Mesenchymal stem cell (in vitro differentiated cells and primary cell): ENCODE results near the gene KIAA1614.

ENCODE experiments used
- DNase-seq: peaks from one replicate; pipeline ENCODE4 v3.0.0-alpha.2; 2013
- H2AFZ ChIP-seq: one replicate; pipeline ENCODE4 v1.6.1; 2013; ENCODE audit warnings: low read depth, mild to moderate bottlenecking, control low read depth, inconsistent platforms, low read length, moderate library complexity
- H2AK5ac ChIP-seq: 2 replicates; pipeline ENCODE4 v1.6.1; 2013; ENCODE audit warnings: low read length, moderate library complexity, mild to moderate bottlenecking, inconsistent platforms; ENCODE audit not compliant: severe bottlenecking
- H2BK120ac ChIP-seq: one replicate; pipeline ENCODE4 v1.6.1; 2013; ENCODE audit warnings: low read depth, mild to moderate bottlenecking, inconsistent platforms, low read length, moderate library complexity
- H2BK12ac ChIP-seq, 2 experiments: one replicate each; pipeline ENCODE4 v1.6.1; 2013; ENCODE audit warnings: inconsistent platforms in 2 of 2, low read length in 2 of 2, mild to moderate bottlenecking in 2 of 2, moderate library complexity in 2 of 2, control low read depth in 1 of 2
- H2BK15ac ChIP-seq: one replicate; pipeline ENCODE4 v1.6.1; 2013; ENCODE audit warnings: mild to moderate bottlenecking, low read depth, inconsistent platforms; ENCODE audit not compliant: poor library complexity, severe bottlenecking
- H2BK5ac ChIP-seq: 2 replicates; pipeline ENCODE4 v1.6.1; 2013; ENCODE audit warnings: low read depth, mild to moderate bottlenecking, low read length, control low read depth, inconsistent platforms; ENCODE audit not compliant: poor library complexity, severe bottlenecking
- H3K14ac ChIP-seq, 2 experiments: one replicate each; pipeline ENCODE4 v1.6.1; 2013; ENCODE audit warnings: inconsistent platforms in 2 of 2, low read length in 2 of 2, control low read depth in 1 of 2, mild to moderate bottlenecking in 1 of 2, moderate library complexity in 1 of 2
- H3K18ac ChIP-seq, 2 experiments: one replicate each; pipeline ENCODE4 v1.6.1; 2013; ENCODE audit warnings: inconsistent platforms in 2 of 2, low read length in 2 of 2, control low read depth in 1 of 2, low read depth in 1 of 2, mild to moderate bottlenecking in 1 of 2
- H3K23ac ChIP-seq, 2 experiments: one replicate each; pipeline ENCODE4 v1.6.1; 2013; ENCODE audit warnings: inconsistent platforms in 2 of 2, low read length in 2 of 2, mild to moderate bottlenecking in 2 of 2, moderate library complexity in 2 of 2, control low read depth in 1 of 2
- H3K27ac ChIP-seq: 2 replicates; pipeline ENCODE4 v1.5.1; 2013; ENCODE audit warnings: mild to moderate bottlenecking, moderate library complexity, low read length, control low read depth, inconsistent platforms; ENCODE audit not compliant: poor library complexity, severe bottlenecking
- H3K27me3 ChIP-seq, 2 experiments: 2 replicates each; pipeline versions ENCODE4 v1.6.1 to v1.7.0; 2013; ENCODE audit warnings: low read length in 2 of 2, mild to moderate bottlenecking in 2 of 2, moderate library complexity in 2 of 2, control low read depth in 1 of 2, inconsistent platforms in 1 of 2; ENCODE audit not compliant: control insufficient read depth in 1 of 2, insufficient read depth in 1 of 2
- H3K36me3 ChIP-seq, 2 experiments: 2 replicates each; pipeline versions ENCODE4 v1.6.1 to v1.7.0; 2013; ENCODE audit warnings: low read length in 2 of 2, control low read depth in 1 of 2, inconsistent platforms in 1 of 2, low read depth in 1 of 2, mild to moderate bottlenecking in 1 of 2; ENCODE audit not compliant: insufficient read depth in 2 of 2, control insufficient read depth in 1 of 2
- H3K4ac ChIP-seq, 2 experiments: one replicate each; pipeline ENCODE4 v1.6.1; 2013; ENCODE audit warnings: inconsistent platforms in 2 of 2, low read length in 2 of 2, mild to moderate bottlenecking in 2 of 2, moderate library complexity in 2 of 2, control low read depth in 1 of 2, low read depth in 1 of 2
- H3K4me1 ChIP-seq: 2 replicates; pipeline ENCODE4 v1.6.1; 2013; ENCODE audit warnings: low read depth, low read length, control low read depth; ENCODE audit not compliant: control insufficient read depth, insufficient read depth
- H3K4me2 ChIP-seq: 2 replicates; pipeline ENCODE4 v1.6.1; 2013; ENCODE audit warnings: low read length, mild to moderate bottlenecking, inconsistent platforms; ENCODE audit not compliant: poor library complexity, severe bottlenecking
- H3K4me3 ChIP-seq, 2 experiments: 2 replicates each; pipeline versions ENCODE4 v1.5.1 to v1.7.0; 2013; ENCODE audit warnings: low read length in 2 of 2, mild to moderate bottlenecking in 2 of 2, control low read depth in 1 of 2, low read depth in 1 of 2; ENCODE audit not compliant: insufficient read depth in 1 of 2
- H3K79me1 ChIP-seq: replicated peaks from 2 replicates; pipeline ENCODE4 v1.6.1; 2013; ENCODE audit warnings: mild to moderate bottlenecking, control low read depth, low read length, inconsistent platforms; ENCODE audit not compliant: poor library complexity, severe bottlenecking
- H3K9ac ChIP-seq: 2 replicates; pipeline ENCODE4 v1.7.0; 2013; ENCODE audit warnings: mild to moderate bottlenecking, low read length, moderate library complexity
- H3K9me3 ChIP-seq: 2 replicates; pipeline ENCODE4 v1.7.0; 2013; ENCODE audit warnings: mild to moderate bottlenecking, low read length; ENCODE audit not compliant: control insufficient read depth
- H4K8ac ChIP-seq: one replicate; pipeline ENCODE4 v1.6.1; 2013; ENCODE audit warnings: inconsistent platforms, mild to moderate bottlenecking, low read length, moderate library complexity
- H4K91ac ChIP-seq: one replicate; pipeline ENCODE4 v1.6.1; 2013; ENCODE audit warnings: mild to moderate bottlenecking, low read length, inconsistent platforms
- WGBS: methylation state at CpG from one replicate; pipeline ENCODE4 v1.1.7; 2013; ENCODE audit warnings: mixed read lengths; 5-methylcytosine and 5-hydroxymethylcytosine counted together

The KIAA1614 gene

DNA sequence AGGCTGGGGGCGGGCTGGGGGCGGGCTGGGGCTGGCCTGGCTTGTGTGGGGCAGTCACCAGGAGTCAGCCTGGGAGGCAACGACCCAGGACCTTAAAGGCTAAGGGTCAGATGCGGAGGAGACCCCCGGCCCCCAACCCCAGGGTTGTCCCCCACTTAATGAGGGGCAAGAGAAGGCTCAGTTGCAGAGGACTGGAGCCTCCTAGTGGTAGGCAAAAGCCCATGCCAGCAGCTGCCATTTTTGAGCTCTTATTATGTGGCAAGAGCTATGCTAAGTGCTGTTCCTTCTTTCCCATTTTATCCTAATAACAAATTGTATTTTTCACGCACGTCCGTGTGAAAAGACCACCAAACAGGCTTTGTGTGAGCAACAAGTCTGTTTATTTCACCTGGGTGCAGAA, 8.0 kb downstream of the KIAA1614 start:
- no peak overlapping the region for H4K91ac ChIP-seq
- H2AK5ac ChIP-seq: no peak overlapping the region
- H3K79me1 ChIP-seq: peaks cover 4% of the 10 kb centered on the region
- H3K9ac ChIP-seq: no peak overlapping the region
- H3K4me3 ChIP-seq: no peak overlapping the region
- H3K9me3 ChIP-seq: no peaks in the 10 kb centered on the region
- no peak overlapping the region for H3K4ac ChIP-seq
- H3K36me3 ChIP-seq: peaks cover 24 to 39% of the 10 kb centered on the region in 2 experiments
- no peak overlapping the region for H3K23ac ChIP-seq
- no peak overlapping the region for H3K4me2 ChIP-seq
- no peak overlapping the region for H2AFZ ChIP-seq
- H2BK15ac ChIP-seq: no peak overlapping the region
- WGBS: 94% methylated on average over 8 of the region's 8 CpGs
- no peak overlapping the region for H2BK120ac ChIP-seq
- no peak overlapping the region for H2BK5ac ChIP-seq
- H3K18ac ChIP-seq: no peak overlapping the region
- no peak overlapping the region for H4K8ac ChIP-seq
- no peak for DNase-seq
- no peak overlapping the region for H2BK12ac ChIP-seq
- H3K27ac ChIP-seq: no peak overlapping the region
- peaks cover 0 to 8% of the 10 kb centered on the region in 2 experiments for H3K27me3 ChIP-seq
- no peak overlapping the region for H3K14ac ChIP-seq
- peaks cover 39% of the 10 kb centered on the region for H3K4me1 ChIP-seq

DNA sequence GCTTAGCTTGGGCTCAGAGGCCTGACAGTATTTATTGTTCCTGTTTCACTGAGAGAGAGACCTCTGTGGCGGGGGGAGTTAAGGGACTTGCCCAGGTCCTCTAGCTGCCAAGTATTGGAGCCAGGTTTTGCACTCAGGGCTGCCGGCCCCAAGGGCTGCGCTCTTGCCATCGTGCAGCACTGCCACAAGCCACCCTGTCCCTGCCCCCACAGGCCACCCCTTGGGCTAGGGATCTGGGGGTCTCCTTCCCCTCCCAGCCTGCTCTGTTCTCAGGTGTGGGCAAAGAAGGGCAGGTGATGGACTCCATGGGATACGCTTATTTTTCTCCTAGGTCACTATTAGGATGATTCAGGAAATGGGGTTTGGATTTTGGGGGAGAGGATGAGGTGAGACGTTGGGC, 8.7 kb downstream of the KIAA1614 start:
- Histone ChIP-seq H4K8ac (no peak overlapping the region), H3K79me1 (no peaks in the 10 kb centered on the region), H2BK12ac (no peak overlapping the region), H3K4me3 (no peak overlapping the region), H3K4ac (no peak overlapping the region), H3K23ac (no peak overlapping the region), H2BK15ac (no peak overlapping the region), H3K4me2 (no peak overlapping the region), H2AFZ (no peak overlapping the region), H3K36me3 (peaks cover 19 to 35% of the 10 kb centered on the region in 2 experiments), H3K14ac (no peak overlapping the region), H2AK5ac (no peak overlapping the region), H3K4me1 (peaks cover 44% of the 10 kb centered on the region), H3K9ac (no peak overlapping the region), H4K91ac (no peak overlapping the region), H2BK5ac (no peak overlapping the region), H3K27me3 (peaks cover 0 to 8% of the 10 kb centered on the region in 2 experiments), H3K27ac (no peak overlapping the region), H2BK120ac (no peak overlapping the region), H3K18ac (no peak overlapping the region), H3K9me3 (no peaks in the 10 kb centered on the region)
- no peak for DNase-seq
- WGBS: 93% methylated on average over 6 of the region's 6 CpGs

DNA sequence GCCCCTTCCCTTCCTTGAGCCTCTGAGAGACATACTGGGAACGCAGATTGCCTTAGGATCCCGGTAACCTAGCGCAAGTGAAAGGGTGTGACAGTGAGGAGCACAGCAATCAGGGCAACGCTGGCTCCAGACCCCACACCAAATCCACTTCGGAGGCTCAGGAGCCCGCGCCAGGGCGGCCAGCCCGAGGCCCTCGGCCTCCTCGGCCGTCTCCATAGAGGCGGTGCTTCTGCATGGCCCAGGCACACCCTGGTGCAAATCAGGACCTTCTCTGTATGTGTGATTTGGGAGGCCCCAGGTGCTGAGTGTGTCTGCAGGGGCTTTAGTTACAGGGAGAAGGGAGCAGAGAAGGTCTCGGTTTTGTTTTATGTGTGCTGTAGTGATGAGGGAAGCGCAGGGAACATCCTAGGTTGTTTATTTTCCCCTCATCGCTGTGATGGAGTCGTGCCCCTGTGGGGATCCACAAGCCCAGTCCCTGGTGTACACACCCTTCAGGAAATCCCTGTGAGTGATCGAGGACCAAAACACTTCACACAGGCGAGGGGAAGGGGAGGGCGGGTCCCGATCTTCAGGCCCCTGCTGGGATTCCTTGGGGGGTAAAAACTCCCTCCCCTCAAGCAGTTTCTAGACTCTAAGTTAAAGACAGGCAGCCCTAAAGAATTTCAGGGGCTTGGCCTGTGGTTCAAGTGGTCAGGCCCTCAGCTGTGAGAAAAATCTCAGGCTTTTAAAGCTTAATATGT, 9.4 kb downstream of the KIAA1614 start:
- Histone ChIP-seq H3K9me3 (no peaks in the 10 kb centered on the region), H3K27me3 (peaks cover 0 to 8% of the 10 kb centered on the region in 2 experiments), H3K14ac (no peak overlapping the region), H2BK120ac (no peak overlapping the region), H3K4me3 (no peak overlapping the region), H4K8ac (no peak overlapping the region), H3K27ac (no peak overlapping the region), H2BK12ac (no peak overlapping the region), H3K4ac (no peak overlapping the region), H3K4me2 (no peak overlapping the region), H3K4me1 (peaks cover 49% of the 10 kb centered on the region), H4K91ac (no peak overlapping the region), H2AFZ (no peak overlapping the region), H2BK15ac (no peak overlapping the region), H3K18ac (no peak overlapping the region), H3K79me1 (no peaks in the 10 kb centered on the region), H3K9ac (no peak overlapping the region), H3K23ac (no peak overlapping the region), H2AK5ac (no peak overlapping the region), H3K36me3 (peaks cover 13 to 29% of the 10 kb centered on the region in 2 experiments), H2BK5ac (no peak overlapping the region)
- no peak for DNase-seq
- whole genome bisulfite sequencing: 60% methylated on average over 20 of the region's 21 CpGs

DNA sequence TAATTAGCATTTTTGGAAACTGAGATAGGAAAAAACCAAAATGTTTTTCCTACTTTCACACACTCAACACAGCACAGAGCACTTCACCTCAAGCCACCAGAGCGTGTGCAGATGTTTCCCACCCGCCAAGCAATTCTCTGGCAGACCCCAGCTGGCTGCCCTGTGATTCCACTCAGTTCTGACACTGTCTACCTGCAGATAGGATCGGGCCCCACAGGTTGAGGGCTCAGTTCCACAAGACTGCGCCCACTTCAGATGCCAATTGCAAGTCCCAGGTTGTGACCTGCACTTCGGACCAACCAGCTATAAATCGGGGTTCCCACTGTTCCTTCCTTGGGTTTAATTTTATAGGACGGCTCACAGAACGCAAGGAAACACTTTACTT, 9.9 kb downstream of the KIAA1614 start:
- Histone ChIP-seq H4K91ac (no peak overlapping the region), H2BK12ac (no peak overlapping the region), H3K4me3 (no peak overlapping the region), H2BK5ac (no peak overlapping the region), H3K9me3 (no peaks in the 10 kb centered on the region), H3K27ac (no peak overlapping the region), H3K4me1 (peaks cover 49% of the 10 kb centered on the region), H3K14ac (no peak overlapping the region), H4K8ac (no peak overlapping the region), H3K4ac (no peak overlapping the region), H2AK5ac (no peak overlapping the region), H2AFZ (no peak overlapping the region), H2BK120ac (no peak overlapping the region), H3K23ac (no peak overlapping the region), H3K27me3 (peaks cover 0 to 8% of the 10 kb centered on the region in 2 experiments), H3K9ac (no peak overlapping the region), H3K4me2 (no peak overlapping the region), H3K18ac (no peak overlapping the region), H3K36me3 (peaks cover 11 to 23% of the 10 kb centered on the region in 2 experiments), H3K79me1 (no peaks in the 10 kb centered on the region), H2BK15ac (no peak overlapping the region)
- WGBS: 85% methylated on average over 8 of the region's 8 CpGs
- no peak for DNase-seq
